Mesenchymal stem cell (in vitro differentiated cells and primary cell): ENCODE results near the gene FOXO4.

ENCODE experiments used
- DNase-seq: peaks from one replicate; pipeline ENCODE4 v3.0.0-alpha.2; 2013
- H2AFZ ChIP-seq: one replicate; pipeline ENCODE4 v1.6.1; 2013; ENCODE audit warnings: low read depth, mild to moderate bottlenecking, control low read depth, inconsistent platforms, low read length, moderate library complexity
- H2AK5ac ChIP-seq: 2 replicates; pipeline ENCODE4 v1.6.1; 2013; ENCODE audit warnings: low read length, moderate library complexity, mild to moderate bottlenecking, inconsistent platforms; ENCODE audit not compliant: severe bottlenecking
- H2BK120ac ChIP-seq: one replicate; pipeline ENCODE4 v1.6.1; 2013; ENCODE audit warnings: low read depth, mild to moderate bottlenecking, inconsistent platforms, low read length, moderate library complexity
- H2BK12ac ChIP-seq, 2 experiments: one replicate each; pipeline ENCODE4 v1.6.1; 2013; ENCODE audit warnings: inconsistent platforms in 2 of 2, low read length in 2 of 2, mild to moderate bottlenecking in 2 of 2, moderate library complexity in 2 of 2, control low read depth in 1 of 2
- H2BK15ac ChIP-seq: one replicate; pipeline ENCODE4 v1.6.1; 2013; ENCODE audit warnings: mild to moderate bottlenecking, low read depth, inconsistent platforms; ENCODE audit not compliant: poor library complexity, severe bottlenecking
- H2BK5ac ChIP-seq: 2 replicates; pipeline ENCODE4 v1.6.1; 2013; ENCODE audit warnings: low read depth, mild to moderate bottlenecking, low read length, control low read depth, inconsistent platforms; ENCODE audit not compliant: poor library complexity, severe bottlenecking
- H3K14ac ChIP-seq, 2 experiments: one replicate each; pipeline ENCODE4 v1.6.1; 2013; ENCODE audit warnings: inconsistent platforms in 2 of 2, low read length in 2 of 2, control low read depth in 1 of 2, mild to moderate bottlenecking in 1 of 2, moderate library complexity in 1 of 2
- H3K18ac ChIP-seq, 2 experiments: one replicate each; pipeline ENCODE4 v1.6.1; 2013; ENCODE audit warnings: inconsistent platforms in 2 of 2, low read length in 2 of 2, control low read depth in 1 of 2, low read depth in 1 of 2, mild to moderate bottlenecking in 1 of 2
- H3K23ac ChIP-seq, 2 experiments: one replicate each; pipeline ENCODE4 v1.6.1; 2013; ENCODE audit warnings: inconsistent platforms in 2 of 2, low read length in 2 of 2, mild to moderate bottlenecking in 2 of 2, moderate library complexity in 2 of 2, control low read depth in 1 of 2
- H3K27ac ChIP-seq: 2 replicates; pipeline ENCODE4 v1.5.1; 2013; ENCODE audit warnings: mild to moderate bottlenecking, moderate library complexity, low read length, control low read depth, inconsistent platforms; ENCODE audit not compliant: poor library complexity, severe bottlenecking
- H3K27me3 ChIP-seq, 2 experiments: 2 replicates each; pipeline versions ENCODE4 v1.6.1 to v1.7.0; 2013; ENCODE audit warnings: low read length in 2 of 2, mild to moderate bottlenecking in 2 of 2, moderate library complexity in 2 of 2, control low read depth in 1 of 2, inconsistent platforms in 1 of 2; ENCODE audit not compliant: control insufficient read depth in 1 of 2, insufficient read depth in 1 of 2
- H3K36me3 ChIP-seq, 2 experiments: 2 replicates each; pipeline versions ENCODE4 v1.6.1 to v1.7.0; 2013; ENCODE audit warnings: low read length in 2 of 2, control low read depth in 1 of 2, inconsistent platforms in 1 of 2, low read depth in 1 of 2, mild to moderate bottlenecking in 1 of 2; ENCODE audit not compliant: insufficient read depth in 2 of 2, control insufficient read depth in 1 of 2
- H3K4ac ChIP-seq, 2 experiments: one replicate each; pipeline ENCODE4 v1.6.1; 2013; ENCODE audit warnings: inconsistent platforms in 2 of 2, low read length in 2 of 2, mild to moderate bottlenecking in 2 of 2, moderate library complexity in 2 of 2, control low read depth in 1 of 2, low read depth in 1 of 2
- H3K4me1 ChIP-seq: 2 replicates; pipeline ENCODE4 v1.6.1; 2013; ENCODE audit warnings: low read depth, low read length, control low read depth; ENCODE audit not compliant: control insufficient read depth, insufficient read depth
- H3K4me2 ChIP-seq: 2 replicates; pipeline ENCODE4 v1.6.1; 2013; ENCODE audit warnings: low read length, mild to moderate bottlenecking, inconsistent platforms; ENCODE audit not compliant: poor library complexity, severe bottlenecking
- H3K4me3 ChIP-seq, 2 experiments: 2 replicates each; pipeline versions ENCODE4 v1.5.1 to v1.7.0; 2013; ENCODE audit warnings: low read length in 2 of 2, mild to moderate bottlenecking in 2 of 2, control low read depth in 1 of 2, low read depth in 1 of 2; ENCODE audit not compliant: insufficient read depth in 1 of 2
- H3K79me1 ChIP-seq: replicated peaks from 2 replicates; pipeline ENCODE4 v1.6.1; 2013; ENCODE audit warnings: mild to moderate bottlenecking, control low read depth, low read length, inconsistent platforms; ENCODE audit not compliant: poor library complexity, severe bottlenecking
- H3K9ac ChIP-seq: 2 replicates; pipeline ENCODE4 v1.7.0; 2013; ENCODE audit warnings: mild to moderate bottlenecking, low read length, moderate library complexity
- H3K9me3 ChIP-seq: 2 replicates; pipeline ENCODE4 v1.7.0; 2013; ENCODE audit warnings: mild to moderate bottlenecking, low read length; ENCODE audit not compliant: control insufficient read depth
- H4K8ac ChIP-seq: one replicate; pipeline ENCODE4 v1.6.1; 2013; ENCODE audit warnings: inconsistent platforms, mild to moderate bottlenecking, low read length, moderate library complexity
- H4K91ac ChIP-seq: one replicate; pipeline ENCODE4 v1.6.1; 2013; ENCODE audit warnings: mild to moderate bottlenecking, low read length, inconsistent platforms
- WGBS: methylation state at CpG from one replicate; pipeline ENCODE4 v1.1.7; 2013; ENCODE audit warnings: mixed read lengths; 5-methylcytosine and 5-hydroxymethylcytosine counted together

The FOXO4 gene

GRCh38 chrX:71128166-71128833 lies 32.6 kb downstream of the FOXO4 start:
- Histone ChIP-seq H2BK15ac (no peak overlapping the region), H3K27me3 (peaks cover 0 to 18% of the 10 kb centered on the region in 2 experiments), H4K91ac (no peak overlapping the region)

GRCh38 chrX:71128915-71129765 lies 33.5 kb downstream of the FOXO4 start:
- no peak overlapping the region for H2AFZ ChIP-seq
- H2BK15ac ChIP-seq = no peak overlapping the region
- peaks cover 7% of the 10 kb centered on the region for H3K79me1 ChIP-seq
- H3K36me3 ChIP-seq = peaks cover 80 to 89% of the 10 kb centered on the region in 2 experiments
- H3K4me2 ChIP-seq = no peak overlapping the region
- peak overlapping the region; percentile 45 for H3K27ac ChIP-seq
- H3K23ac ChIP-seq = no peak overlapping the region
- no peak overlapping the region for H2BK12ac ChIP-seq
- no peak overlapping the region for H4K8ac ChIP-seq
- no peak overlapping the region for H3K4me3 ChIP-seq
- no peak overlapping the region for H4K91ac ChIP-seq
- H3K27me3 ChIP-seq = peaks cover 0 to 18% of the 10 kb centered on the region in 2 experiments
- H3K9ac ChIP-seq = peak overlapping the region; percentile 55
- peaks cover 2% of the 10 kb centered on the region for H3K4me1 ChIP-seq
- no peak overlapping the region for H3K4ac ChIP-seq
- peak; percentile 67 for DNase-seq
- no peak overlapping the region for H3K14ac ChIP-seq
- WGBS = 49% methylated on average over 16 of the region's 18 CpGs
- no peak overlapping the region for H3K18ac ChIP-seq
- H2BK120ac ChIP-seq = no peak overlapping the region
- no peak overlapping the region for H2BK5ac ChIP-seq
- H2AK5ac ChIP-seq = no peak overlapping the region
- H3K9me3 ChIP-seq = peaks cover 3% of the 10 kb centered on the region

More at GRCh38 chrX:71128166-71128833, 32.6 kb downstream of the FOXO4 start:
- WGBS = 66% methylated on average over 12 of the region's 12 CpGs
- Histone ChIP-seq H3K9me3 (peaks cover 3% of the 10 kb centered on the region), H3K27ac (peak overlapping the region; percentile 45), H3K23ac (no peak overlapping the region), H2AK5ac (no peak overlapping the region), H3K18ac (no peak overlapping the region), H2BK12ac (no peak overlapping the region), H4K8ac (no peak overlapping the region), H2AFZ (no peak overlapping the region), H3K4ac (no peak overlapping the region), H3K4me3 (no peak overlapping the region), H3K79me1 (peaks cover 8% of the 10 kb centered on the region), H3K4me1 (peaks cover 2% of the 10 kb centered on the region), H2BK5ac (no peak overlapping the region), H3K4me2 (no peak overlapping the region), H3K9ac (peak overlapping the region; percentile 55), H2BK120ac (no peak overlapping the region), H3K14ac (no peak overlapping the region), H3K36me3 (peaks cover 76 to 94% of the 10 kb centered on the region in 2 experiments)
- DNase-seq = peak; percentile 54

- Histone ChIP-seq H4K8ac (no peak overlapping the region), H3K4me3 (no peak overlapping the region), H3K23ac (no peak overlapping the region), H3K4me2 (no peak overlapping the region), H4K91ac (no peak overlapping the region), H3K9ac (no peak overlapping the region), H3K4me1 (peaks cover 2% of the 10 kb centered on the region), H2BK12ac (no peak overlapping the region), H2BK5ac (no peak overlapping the region), H3K27me3 (peaks cover 0 to 17% of the 10 kb centered on the region in 2 experiments), H3K36me3 (peaks cover 78 to 84% of the 10 kb centered on the region in 2 experiments), H3K14ac (no peak overlapping the region), H3K18ac (no peak overlapping the region), H2BK15ac (no peak overlapping the region), H3K27ac (no peak overlapping the region), H3K79me1 (peaks cover 7% of the 10 kb centered on the region), H3K9me3 (peaks cover 7% of the 10 kb centered on the region), H2BK120ac (no peak overlapping the region), H2AK5ac (no peak overlapping the region), H2AFZ (no peak overlapping the region), H3K4ac (no peak overlapping the region)
- WGBS = 98% methylated on average over 4 of the region's 4 CpGs
- no peak for DNase-seq
Observed at GRCh38 chrX:71131510-71131909, 35.9 kb downstream of the FOXO4 start.

- H3K4me2 ChIP-seq = no peak overlapping the region
- H3K18ac ChIP-seq = no peak overlapping the region
- H2BK120ac ChIP-seq = no peak overlapping the region
Observed at GRCh38 chrX:71140440-71140839, 44.8 kb downstream of the FOXO4 start.

More at GRCh38 chrX:71140440-71140839, 44.8 kb downstream of the FOXO4 start:
- Histone ChIP-seq H2BK15ac (no peak overlapping the region), H3K27me3 (peaks cover 0 to 19% of the 10 kb centered on the region in 2 experiments), H2AK5ac (no peak overlapping the region), H4K91ac (no peak overlapping the region), H3K14ac (no peak overlapping the region), H2BK12ac (no peak overlapping the region), H3K23ac (no peak overlapping the region), H3K36me3 (peaks cover 47 to 51% of the 10 kb centered on the region in 2 experiments), H3K27ac (no peak overlapping the region), H3K4me3 (no peak overlapping the region), H2BK5ac (no peak overlapping the region), H3K4me1 (peaks cover 9% of the 10 kb centered on the region), H4K8ac (no peak overlapping the region), H3K79me1 (no peaks in the 10 kb centered on the region), H3K9me3 (no peaks in the 10 kb centered on the region), H3K4ac (no peak overlapping the region), H3K9ac (no peak overlapping the region), H2AFZ (no peak overlapping the region)
- WGBS = 72% methylated on average over 6 of the region's 6 CpGs
- DNase-seq = no peak
